IPS DF 19.7 (cell line): ENCODE results near the gene IARS1.

Source experiments
- DNase-seq: peaks from one replicate; pipeline ENCODE4 v3.0.0-alpha.2; 2013; ENCODE audit warnings: low read depth, low spot score

Gene IARS1

DNA sequence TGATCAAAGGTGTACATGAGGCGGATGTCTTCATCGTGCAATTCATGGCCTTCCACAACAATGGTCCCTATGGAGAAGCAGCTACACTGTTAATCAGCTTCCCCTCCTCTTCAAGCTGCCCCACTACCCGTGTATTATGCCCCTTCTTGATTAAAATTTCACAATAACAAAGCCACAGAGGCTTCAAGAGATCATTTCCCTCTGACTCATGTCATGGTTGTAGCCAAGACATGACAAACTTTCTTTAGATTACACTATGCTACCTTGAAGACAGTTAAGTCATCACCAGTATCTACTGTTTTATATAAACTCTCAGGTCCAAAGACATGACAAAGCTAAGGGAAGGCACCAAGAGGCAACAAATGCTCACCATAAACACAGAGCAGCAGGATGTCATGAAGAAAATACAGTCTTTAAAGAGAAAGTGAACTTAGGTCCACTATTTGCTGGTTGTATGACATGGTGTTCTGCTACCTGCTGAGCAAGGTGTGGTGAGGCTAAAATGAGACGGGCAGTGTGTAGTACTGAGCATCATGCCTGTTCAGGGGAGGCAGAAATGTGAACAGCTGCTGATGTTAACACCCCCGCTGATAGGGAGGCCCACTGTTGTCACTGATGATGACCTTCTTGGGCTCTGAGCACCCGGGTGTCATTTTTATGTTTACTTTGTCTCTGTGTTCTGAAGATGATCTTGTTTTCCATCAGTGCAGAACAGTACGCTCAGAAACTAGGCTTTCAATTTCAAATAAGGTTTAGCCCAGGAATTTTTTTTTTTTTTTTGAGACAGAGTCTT, 48.3 kb downstream of the IARS1 start:
- DNase-seq, result no peak
